Measurements from ENCODE around the gene CATSPERZ. TPM values are rescaled to one million over a fixed set of nuclear protein-coding genes. Genes with fewer than 3 reads are reported as not detected.

The CATSPERZ gene
- total and polyA plus RNA-seq, 9 of the 15 experiments (the other 6 are each of a cell fraction or from before 2014, with no cell fraction given) = 0.86 to 8.5 (median 3.5) TPM

GRCh38 chr11:64341851-64342791 is 42.0 kb downstream of the CATSPERZ start (continued):
- TF ChIP-seq, protein P1, sequence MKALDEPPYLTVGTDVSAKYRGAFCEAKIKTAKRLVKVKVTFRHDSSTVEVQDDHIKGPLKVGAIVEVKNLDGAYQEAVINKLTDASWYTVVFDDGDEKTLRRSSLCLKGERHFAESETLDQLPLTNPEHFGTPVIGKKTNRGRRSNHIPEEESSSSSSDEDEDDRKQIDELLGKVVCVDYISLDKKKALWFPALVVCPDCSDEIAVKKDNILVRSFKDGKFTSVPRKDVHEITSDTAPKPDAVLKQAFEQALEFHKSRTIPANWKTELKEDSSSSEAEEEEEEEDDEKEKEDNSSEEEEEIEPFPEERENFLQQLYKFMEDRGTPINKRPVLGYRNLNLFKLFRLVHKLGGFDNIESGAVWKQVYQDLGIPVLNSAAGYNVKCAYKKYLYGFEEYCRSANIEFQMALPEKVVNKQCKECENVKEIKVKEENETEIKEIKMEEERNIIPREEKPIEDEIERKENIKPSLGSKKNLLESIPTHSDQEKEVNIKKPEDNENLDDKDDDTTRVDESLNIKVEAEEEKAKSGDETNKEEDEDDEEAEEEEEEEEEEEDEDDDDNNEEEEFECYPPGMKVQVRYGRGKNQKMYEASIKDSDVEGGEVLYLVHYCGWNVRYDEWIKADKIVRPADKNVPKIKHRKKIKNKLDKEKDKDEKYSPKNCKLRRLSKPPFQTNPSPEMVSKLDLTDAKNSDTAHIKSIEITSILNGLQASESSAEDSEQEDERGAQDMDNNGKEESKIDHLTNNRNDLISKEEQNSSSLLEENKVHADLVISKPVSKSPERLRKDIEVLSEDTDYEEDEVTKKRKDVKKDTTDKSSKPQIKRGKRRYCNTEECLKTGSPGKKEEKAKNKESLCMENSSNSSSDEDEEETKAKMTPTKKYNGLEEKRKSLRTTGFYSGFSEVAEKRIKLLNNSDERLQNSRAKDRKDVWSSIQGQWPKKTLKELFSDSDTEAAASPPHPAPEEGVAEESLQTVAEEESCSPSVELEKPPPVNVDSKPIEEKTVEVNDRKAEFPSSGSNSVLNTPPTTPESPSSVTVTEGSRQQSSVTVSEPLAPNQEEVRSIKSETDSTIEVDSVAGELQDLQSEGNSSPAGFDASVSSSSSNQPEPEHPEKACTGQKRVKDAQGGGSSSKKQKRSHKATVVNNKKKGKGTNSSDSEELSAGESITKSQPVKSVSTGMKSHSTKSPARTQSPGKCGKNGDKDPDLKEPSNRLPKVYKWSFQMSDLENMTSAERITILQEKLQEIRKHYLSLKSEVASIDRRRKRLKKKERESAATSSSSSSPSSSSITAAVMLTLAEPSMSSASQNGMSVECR (CRISPR knock-in tag; IDR thresholded peaks at IDR 0.05) = peak; percentile 93
- TF ChIP-seq HDAC1 (IDR thresholded peaks at IDR 0.05) (peak in 1 of 2 experiments; percentile 83; a peak in 2 of 4 replicates), CTCFL (IDR thresholded peaks at IDR 0.05; ENCODE audit: borderline replicate concordance, insufficient read depth, low read depth, low read length, poor library complexity, severe bottlenecking) (peak; percentile 71), HCFC1 (IDR thresholded peaks at IDR 0.05; ENCODE audit: low read depth, low read length) (0 out of 2 replicates have a peak, but pooled peaks have one; percentile 40), GATAD2A (IDR thresholded peaks at IDR 0.05) (0 out of 2 replicates have a peak, but pooled peaks have one; percentile 63), SIN3A (IDR thresholded peaks at IDR 0.05; ENCODE audit: borderline replicate concordance in 2 of 2, control insufficient read depth in 1 of 2, low read depth in 2 of 2, low read length in 2 of 2) (peak in 1 of 2 experiments; percentile 72; a peak in 3 of 4 replicates), DACH1 (IDR thresholded peaks at IDR 0.05; ENCODE audit: partially characterized antibody) (peak; percentile 94), BCOR (IDR thresholded peaks at IDR 0.05) (0 out of 2 replicates have a peak, but pooled peaks have one; percentile 34), PCBP1 (IDR thresholded peaks at IDR 0.05; ENCODE audit: low read depth, low read length, poor library complexity, severe bottlenecking) (peak; percentile 69), ZNF134 (CRISPR knock-in tag; conservative IDR thresholded peaks at IDR 0.05) (no peak), SMAD1 (IDR thresholded peaks at IDR 0.05; ENCODE audit: low read depth, low read length, partially characterized antibody) (no peak), FOXJ2 (tag; IDR thresholded peaks at IDR 0.05) (no peak)
